ENCODE results near the gene DNA2. TPM values are rescaled to one million over a fixed set of nuclear protein-coding genes. Genes with fewer than 3 reads are reported as not detected.
"Not testable (repeated sequence)": the region's sequence is repeated elsewhere in the genome, so short reads cannot be mapped to it uniquely, and the experiment has no call there.

The DNA2 gene
- total RNA-seq = 10 to 100 TPM; 44.5 to 51.4 TPM

DNA sequence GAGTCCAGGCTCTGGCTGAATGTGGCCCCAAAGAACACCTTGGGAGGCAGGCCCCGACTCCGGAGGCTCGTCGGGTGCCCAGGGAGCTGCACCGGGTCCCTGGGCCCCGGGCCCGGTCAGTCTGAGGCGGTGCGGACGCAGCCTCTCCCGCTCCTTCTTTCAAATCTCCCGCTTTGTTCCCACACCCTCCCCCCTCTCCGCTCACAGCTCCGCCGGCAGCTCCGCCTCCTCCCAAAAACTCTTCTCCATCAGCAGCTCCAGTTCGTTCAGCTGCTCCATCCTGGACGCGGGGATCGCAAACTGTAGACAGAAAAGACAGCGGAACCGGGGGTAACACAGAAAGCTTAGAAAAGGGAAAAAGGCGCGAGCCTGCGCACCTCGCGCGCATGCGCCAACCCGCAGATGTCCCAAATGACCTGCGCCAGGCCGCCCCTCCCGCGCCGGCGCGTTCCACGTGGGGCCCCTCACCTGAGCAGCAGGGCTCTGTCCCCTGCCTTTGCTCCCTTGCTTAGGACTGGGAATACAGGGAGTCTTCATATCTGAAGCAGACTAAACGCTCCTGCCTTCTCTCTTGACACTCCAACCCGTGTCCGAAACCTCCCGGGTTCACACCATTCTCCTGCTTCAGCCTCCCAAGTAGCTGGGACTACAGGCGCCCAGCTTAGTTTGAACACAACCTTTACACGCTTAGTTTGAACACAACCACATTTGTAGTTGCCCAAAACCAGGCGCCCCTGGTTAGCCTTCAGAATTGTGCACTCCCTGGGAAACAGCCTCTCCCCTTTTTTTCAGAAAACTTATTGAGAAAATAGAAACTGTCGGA lies at the start of gene DNA2:
Gene DNA2 (minus strand): TSS at position 388 of the 823 bp plus-strand sequence. CDS start 109 bp downstream, at position 279.
- Mint-ChIP-seq H3K36me3 (peaks cover 24% of the 10 kb centered on the region), H3K4me3 (peak within 1 kb of the TSS; percentile 99), H3K27ac (peak within 1 kb of the TSS; percentile 97), H3K27me3 (peaks cover 3% of the 10 kb centered on the region), H3K4me1 (peaks cover 17% of the 10 kb centered on the region), H3K9me3 (no peaks in the 10 kb centered on the region)
- DNase-seq = peak; percentile 85

DNA sequence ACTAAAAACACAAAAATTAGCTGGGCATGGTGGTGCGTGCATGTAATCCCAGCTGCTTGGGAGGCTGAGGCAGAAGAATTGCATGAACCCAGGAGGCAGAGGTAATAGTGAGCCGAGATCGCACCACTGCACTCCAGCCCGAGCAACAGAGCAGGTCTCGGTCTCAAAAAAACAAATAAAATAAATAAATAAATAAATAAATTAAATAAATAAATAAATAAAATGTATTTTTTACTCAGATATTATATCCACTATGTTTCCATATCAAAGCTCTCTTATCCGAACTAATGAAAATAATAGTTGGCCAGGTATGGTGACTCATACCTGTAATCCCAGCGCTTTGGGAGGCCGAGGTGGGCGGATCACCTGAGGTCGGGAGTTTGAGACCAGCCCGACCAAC lies 46.8 kb upstream of the DNA2 start:
- H3K4me3 Mint-ChIP-seq, H3K27me3 Mint-ChIP-seq, H3K4me1 Mint-ChIP-seq, H3K27ac Mint-ChIP-seq, H3K9me3 Mint-ChIP-seq, H3K36me3 Mint-ChIP-seq, DNase-seq: not testable (repeated sequence)

GRCh38 chr10:68517188-68517587 lies 45.4 kb upstream of the DNA2 start:
- Mint-ChIP-seq H3K4me1 (peaks cover 2% of the 10 kb centered on the region), H3K9me3 (no peaks in the 10 kb centered on the region), H3K27me3 (no peaks in the 10 kb centered on the region), H3K27ac (peak overlapping the region; percentile 30), H3K4me3 (no peak overlapping the region), H3K36me3 (peaks cover 4% of the 10 kb centered on the region)
- DNase-seq = no peak

GRCh38 chr10:68516766-68517165 lies 45.0 kb upstream of the DNA2 start:
- Mint-ChIP-seq H3K4me3 (no peak overlapping the region), H3K27me3 (no peaks in the 10 kb centered on the region), H3K27ac (no peak overlapping the region), H3K36me3 (peaks cover 4% of the 10 kb centered on the region), H3K9me3 (no peaks in the 10 kb centered on the region), H3K4me1 (peaks cover 2% of the 10 kb centered on the region)
- no peak for DNase-seq

- not testable (repeated sequence) for H3K27ac Mint-ChIP-seq, H3K9me3 Mint-ChIP-seq, H3K27me3 Mint-ChIP-seq, H3K4me1 Mint-ChIP-seq, DNase-seq, H3K36me3 Mint-ChIP-seq, H3K4me3 Mint-ChIP-seq
These were observed 44.4 kb upstream of the DNA2 start for GRCh38 chr10:68516216-68516615.

- Mint-ChIP-seq H3K36me3 (peaks cover 8% of the 10 kb centered on the region), H3K27me3 (no peaks in the 10 kb centered on the region), H3K4me1 (no peaks in the 10 kb centered on the region), H3K9me3 (no peaks in the 10 kb centered on the region), H3K4me3 (no peak overlapping the region), H3K27ac (no peak overlapping the region)
- no peak for DNase-seq
These were observed 36.3 kb upstream of the DNA2 start for GRCh38 chr10:68508090-68508489.

DNA sequence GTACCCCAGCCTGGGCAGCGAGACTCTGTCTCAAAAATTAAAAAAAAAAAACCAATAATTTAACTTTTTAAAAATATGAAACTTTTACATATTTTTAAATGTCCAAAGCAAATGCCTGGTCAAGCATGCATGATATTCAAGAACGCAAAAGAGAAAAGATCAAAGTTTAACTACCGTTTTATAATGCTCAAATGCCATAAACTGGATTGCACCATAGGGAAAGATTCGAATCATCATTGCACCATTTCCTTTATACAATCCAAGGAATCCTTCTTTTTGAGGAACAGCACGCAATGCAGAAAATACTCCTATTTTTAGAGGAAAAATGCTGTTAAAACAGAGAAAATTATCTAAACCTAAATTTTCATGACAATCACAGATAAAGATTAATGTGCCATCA lies 34.6 kb upstream of the DNA2 start:
- DNase-seq = no peak

GRCh38 chr10:68502846-68503245 lies 31.1 kb upstream of the DNA2 start:
- H3K36me3 Mint-ChIP-seq = peaks cover 23% of the 10 kb centered on the region
- H3K27ac Mint-ChIP-seq = no peak overlapping the region
- no peaks in the 10 kb centered on the region for H3K4me1 Mint-ChIP-seq
- no peak for DNase-seq
- no peak overlapping the region for H3K4me3 Mint-ChIP-seq
- no peaks in the 10 kb centered on the region for H3K9me3 Mint-ChIP-seq
- H3K27me3 Mint-ChIP-seq = no peaks in the 10 kb centered on the region

More for the DNA sequence above, 34.6 kb upstream of the DNA2 start:
- H3K4me1 Mint-ChIP-seq = no peaks in the 10 kb centered on the region
- no peak overlapping the region for H3K4me3 Mint-ChIP-seq
- no peak overlapping the region for H3K27ac Mint-ChIP-seq
- H3K36me3 Mint-ChIP-seq = peaks cover 10% of the 10 kb centered on the region
- no peaks in the 10 kb centered on the region for H3K9me3 Mint-ChIP-seq
- no peaks in the 10 kb centered on the region for H3K27me3 Mint-ChIP-seq

DNA sequence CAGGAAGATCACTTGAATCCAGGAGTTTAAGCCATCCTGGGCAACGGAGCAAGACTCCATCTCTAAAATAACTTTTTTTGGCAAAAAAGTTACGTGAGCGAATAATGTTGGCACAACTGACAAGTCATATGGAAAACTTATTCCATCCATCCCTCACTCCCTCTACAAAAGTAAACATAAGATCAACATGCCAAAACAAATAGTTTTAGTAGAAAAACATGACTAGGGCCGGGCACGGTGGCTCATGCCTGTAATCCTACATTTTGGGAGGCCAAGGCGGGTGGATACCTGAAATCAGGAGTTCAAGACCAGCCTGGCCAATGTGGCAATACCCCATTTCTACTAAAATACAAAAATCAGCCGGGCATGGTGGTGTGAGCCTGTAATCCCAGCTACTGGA lies 29.9 kb upstream of the DNA2 start:
- Mint-ChIP-seq H3K27me3 (no peaks in the 10 kb centered on the region), H3K9me3 (no peaks in the 10 kb centered on the region), H3K4me3 (no peak overlapping the region), H3K27ac (no peak overlapping the region), H3K4me1 (no peaks in the 10 kb centered on the region), H3K36me3 (peaks cover 24% of the 10 kb centered on the region)
- DNase-seq = no peak

GRCh38 chr10:68499544-68499943 lies 27.8 kb upstream of the DNA2 start:
- Mint-ChIP-seq H3K27me3 (no peaks in the 10 kb centered on the region), H3K27ac (no peak overlapping the region), H3K9me3 (no peaks in the 10 kb centered on the region), H3K4me1 (no peaks in the 10 kb centered on the region), H3K36me3 (peaks cover 24% of the 10 kb centered on the region), H3K4me3 (no peak overlapping the region)
- DNase-seq = no peak

DNA sequence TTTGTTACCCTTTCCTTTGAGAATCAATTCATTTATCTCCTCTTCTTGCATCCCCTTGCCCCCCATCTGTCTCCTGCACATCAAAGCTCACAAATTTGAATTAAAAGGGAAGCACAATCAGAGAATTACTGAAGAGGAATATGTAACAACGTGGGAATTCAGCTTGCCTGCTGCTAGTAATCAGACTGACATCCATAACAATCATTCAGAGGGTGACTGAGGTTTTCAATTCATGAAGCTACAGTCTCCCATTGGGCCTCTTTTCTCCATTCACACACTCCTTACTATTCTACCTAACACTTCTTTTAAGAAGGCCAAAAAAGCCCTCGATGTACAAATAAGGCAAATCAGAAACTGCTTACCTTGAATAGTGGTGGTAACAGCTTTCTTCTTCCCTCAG lies 24.3 kb upstream of the DNA2 start:
- no peak for DNase-seq
- no peaks in the 10 kb centered on the region for H3K27me3 Mint-ChIP-seq
- H3K4me3 Mint-ChIP-seq = no peak overlapping the region
- H3K4me1 Mint-ChIP-seq = no peaks in the 10 kb centered on the region
- peaks cover 20% of the 10 kb centered on the region for H3K36me3 Mint-ChIP-seq
- H3K27ac Mint-ChIP-seq = no peak overlapping the region
- H3K9me3 Mint-ChIP-seq = no peaks in the 10 kb centered on the region

DNA sequence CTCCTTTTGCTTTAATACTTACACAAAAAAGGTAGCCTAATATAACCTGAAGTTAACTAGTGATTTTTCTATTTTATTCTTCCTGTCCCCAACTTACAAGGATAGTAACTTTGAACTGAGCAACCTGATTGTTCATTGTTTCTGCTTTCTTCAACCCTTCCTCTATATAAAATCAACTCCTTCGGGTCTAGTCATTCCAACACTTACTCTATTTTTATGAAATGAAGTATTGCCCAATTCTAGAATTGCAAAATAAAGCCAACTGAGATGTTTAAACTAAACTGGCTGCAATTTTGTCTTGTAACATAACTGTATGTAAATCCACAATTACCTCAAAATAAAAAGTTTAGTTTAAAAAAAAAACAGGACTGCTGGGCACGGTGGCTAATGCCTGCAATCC lies 20.3 kb upstream of the DNA2 start:
- Mint-ChIP-seq H3K27me3 (no peaks in the 10 kb centered on the region), H3K27ac (no peak overlapping the region), H3K4me3 (no peak overlapping the region), H3K4me1 (no peaks in the 10 kb centered on the region), H3K36me3 (peaks cover 12% of the 10 kb centered on the region), H3K9me3 (no peaks in the 10 kb centered on the region)
- DNase-seq = no peak

DNA sequence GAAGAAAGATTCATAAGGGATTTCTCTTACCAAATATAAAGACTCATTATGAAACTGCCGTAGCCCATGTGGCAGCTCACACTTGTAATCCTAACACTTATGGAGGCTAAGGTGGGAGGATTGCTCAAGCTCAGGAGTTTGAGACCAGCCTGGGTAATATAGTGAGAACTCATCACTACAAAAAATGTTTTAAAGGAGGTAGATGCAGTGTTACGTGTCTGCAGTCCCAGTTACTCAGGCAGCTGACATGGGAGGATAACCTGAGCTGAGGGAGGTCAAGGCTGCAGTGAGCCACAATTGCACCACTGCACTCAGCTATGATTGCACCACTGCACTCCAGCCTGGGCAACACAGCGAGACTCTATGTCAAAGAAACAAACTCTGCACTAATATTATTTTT lies 18.1 kb upstream of the DNA2 start:
- H3K27me3 Mint-ChIP-seq = no peaks in the 10 kb centered on the region
- peaks cover 15% of the 10 kb centered on the region for H3K36me3 Mint-ChIP-seq
- H3K4me3 Mint-ChIP-seq = no peak overlapping the region
- H3K4me1 Mint-ChIP-seq = no peaks in the 10 kb centered on the region
- H3K9me3 Mint-ChIP-seq = no peaks in the 10 kb centered on the region
- no peak for DNase-seq
- H3K27ac Mint-ChIP-seq = no peak overlapping the region

DNA sequence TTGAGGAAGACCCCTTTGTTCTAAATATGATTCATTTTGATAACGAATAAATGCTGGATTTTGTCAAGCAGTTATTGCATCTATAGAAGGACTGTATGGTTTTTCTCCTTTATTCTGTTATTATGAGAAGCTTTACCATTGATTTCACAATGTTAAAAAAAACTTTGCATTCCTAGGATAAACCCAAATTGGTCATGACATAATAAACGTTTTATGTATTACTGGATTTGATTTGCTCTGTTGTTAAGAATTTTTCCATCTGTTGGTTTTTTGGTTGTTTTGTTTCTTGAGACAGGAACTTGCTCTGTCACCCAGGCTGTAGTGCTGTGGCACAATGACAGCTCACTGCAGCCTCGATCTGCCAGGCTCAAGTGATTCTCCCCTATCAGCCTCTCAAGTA lies 2.2 kb upstream of the DNA2 start:
- Mint-ChIP-seq H3K36me3 (peaks cover 19% of the 10 kb centered on the region), H3K9me3 (no peaks in the 10 kb centered on the region), H3K4me1 (peaks cover 17% of the 10 kb centered on the region), H3K4me3 (no peak overlapping the region), H3K27ac (no peak overlapping the region), H3K27me3 (peaks cover 3% of the 10 kb centered on the region)
- no peak for DNase-seq

DNA sequence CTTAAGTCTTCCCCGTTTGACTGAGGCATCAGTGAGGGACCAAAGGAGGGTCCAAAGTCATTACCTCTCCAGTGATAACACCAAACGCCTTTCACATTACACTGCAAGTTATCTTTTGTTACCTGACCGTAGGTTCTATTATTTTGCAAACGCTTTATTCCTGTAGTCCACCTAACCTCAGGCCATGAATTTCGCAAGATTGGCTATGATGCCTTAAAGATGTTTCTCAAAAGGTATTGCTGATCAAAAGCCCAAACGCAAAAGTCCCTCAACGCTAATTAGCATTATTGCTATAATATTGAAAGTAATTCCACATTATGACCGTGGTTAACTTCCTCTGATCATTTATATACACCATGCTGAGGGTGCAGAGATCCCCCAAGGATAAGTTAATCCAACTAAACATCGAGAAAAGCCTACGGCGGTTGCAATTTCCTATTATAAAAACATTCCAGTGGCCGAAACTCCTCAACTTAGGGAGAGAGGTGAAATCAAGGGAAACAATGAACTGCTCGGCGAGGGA lies 649 bp downstream of the DNA2 start:
- H3K4me3 Mint-ChIP-seq = peak overlapping the region; percentile 99
- H3K9me3 Mint-ChIP-seq = no peaks in the 10 kb centered on the region
- H3K36me3 Mint-ChIP-seq = peaks cover 25% of the 10 kb centered on the region
- H3K4me1 Mint-ChIP-seq = peaks cover 17% of the 10 kb centered on the region
- peaks cover 3% of the 10 kb centered on the region for H3K27me3 Mint-ChIP-seq
- H3K27ac Mint-ChIP-seq = peak overlapping the region; percentile 97
- DNase-seq = no peak

DNA sequence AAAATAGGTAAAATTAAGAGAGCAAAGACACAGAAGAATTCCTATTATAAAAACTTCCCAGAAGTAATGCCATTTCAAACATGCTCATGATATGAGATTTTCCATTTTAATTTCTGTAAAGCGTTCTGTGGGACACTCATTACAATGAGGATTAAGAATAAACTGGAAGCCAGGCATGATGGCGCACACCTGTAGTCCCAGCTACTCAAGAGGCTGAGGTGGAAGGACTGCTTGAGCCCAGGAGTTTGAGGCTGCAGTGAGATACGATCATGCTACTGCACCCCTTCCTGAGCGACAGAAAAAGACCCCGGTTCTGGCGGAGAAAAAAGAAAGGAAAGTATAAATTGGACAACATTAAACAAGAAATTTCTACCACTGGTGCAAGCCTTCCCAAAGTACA lies 1.5 kb downstream of the DNA2 start:
- H3K4me3 Mint-ChIP-seq = peak overlapping the region; percentile 99
- H3K36me3 Mint-ChIP-seq = peaks cover 26% of the 10 kb centered on the region
- no peaks in the 10 kb centered on the region for H3K9me3 Mint-ChIP-seq
- H3K27ac Mint-ChIP-seq = no peak overlapping the region
- DNase-seq = no peak
- H3K4me1 Mint-ChIP-seq = peaks cover 17% of the 10 kb centered on the region
- peaks cover 3% of the 10 kb centered on the region for H3K27me3 Mint-ChIP-seq
